HepG2 (cell line): ENCODE measurements around the gene DLG5. TPM values are rescaled to one million over a fixed set of nuclear protein-coding genes. Genes with fewer than 3 reads are reported as not detected.

Experiments
- AGO1 ChIP-seq: fragments of 200-400 bp; formaldehyde crosslinking; IDR thresholded peaks from 2 replicates; pipeline ENCODE4 v1.6.1; 2017; ENCODE audit warnings: mild to moderate bottlenecking, low read depth, low read length, moderate library complexity; ENCODE audit not compliant: poor library complexity, severe bottlenecking
- BRCA1 ChIP-seq: sonication (generic); formaldehyde crosslinking; IDR thresholded peaks from 2 replicates; pipeline ENCODE4 v1.4.0; 2020; ENCODE audit warnings: missing genetic modification reagents
- CREBL2 ChIP-seq: sonication (generic); formaldehyde crosslinking; IDR thresholded peaks from 2 replicates; pipeline ENCODE4 v1.8.1; 2023; ENCODE audit warnings: missing genetic modification reagents, mild to moderate bottlenecking, borderline replicate concordance
- DBP ChIP-seq: sonication (generic); formaldehyde crosslinking; IDR thresholded peaks from 2 replicates; pipeline ENCODE4 v1.4.0; 2020; ENCODE audit warnings: missing genetic modification reagents; ENCODE audit errors: not compliant biosample characterization
- E2F1 ChIP-seq: sonication (generic); formaldehyde crosslinking; IDR thresholded peaks from 2 replicates; pipeline ENCODE4 v1.5.0; 2020; ENCODE audit warnings: missing genetic modification reagents
- GABPA ChIP-seq, 2 experiments: IDR thresholded peaks; 2 replicates each; pipeline ENCODE4 v1.6.1; 2011 to 2016; ENCODE audit warnings: low read depth in 2 of 2, low read length in 1 of 2, missing biosample characterization in 1 of 2, missing genetic modification characterization in 1 of 2
- GATAD1 ChIP-seq: IDR thresholded peaks from 2 replicates; pipeline ENCODE4 v1.6.1; 2016; ENCODE audit warnings: missing genetic modification reagents, missing compliant biosample characterization
- HDAC1 ChIP-seq: sonication (generic); formaldehyde crosslinking; IDR thresholded peaks from 2 replicates; pipeline ENCODE4 v1.5.1; 2020; ENCODE audit warnings: mild to moderate bottlenecking, missing genetic modification reagents
- LBX2 ChIP-seq: sonication (generic); formaldehyde crosslinking; IDR thresholded peaks from 2 replicates; pipeline ENCODE4 v1.5.0; 2020; ENCODE audit warnings: missing genetic modification reagents, mild to moderate bottlenecking, borderline replicate concordance
- MEIS2 ChIP-seq: sonication (generic); formaldehyde crosslinking; IDR thresholded peaks from 2 replicates; pipeline ENCODE4 v1.9.0; 2021; ENCODE audit warnings: mild to moderate bottlenecking, missing genetic modification reagents
- MIER2 ChIP-seq: IDR thresholded peaks from 2 replicates; pipeline ENCODE4 v1.6.1; 2016; ENCODE audit warnings: missing biosample characterization, missing genetic modification reagents
- MYPOP ChIP-seq: sonication (generic); formaldehyde crosslinking; IDR thresholded peaks from 2 replicates; pipeline ENCODE4 v1.8.1; 2023; ENCODE audit warnings: mild to moderate bottlenecking, moderate library complexity, missing genetic modification reagents
- PHF21A ChIP-seq: sonication (generic); formaldehyde crosslinking; IDR thresholded peaks from 2 replicates; pipeline ENCODE4 v1.5.0; 2020; ENCODE audit warnings: mild to moderate bottlenecking, missing genetic modification reagents
- PRDM4 ChIP-seq: sonication (generic); formaldehyde crosslinking; IDR thresholded peaks from 2 replicates; pipeline ENCODE4 v1.9.0; 2021; ENCODE audit warnings: missing genetic modification reagents, borderline replicate concordance
- RAD21 ChIP-seq: fragments of 450-650 bp; formaldehyde crosslinking; IDR thresholded peaks from 2 replicates; pipeline ENCODE4 v1.5.0; 2020; ENCODE audit warnings: mild to moderate bottlenecking
- RELA ChIP-seq: sonication (generic); formaldehyde crosslinking; IDR thresholded peaks from 2 replicates; pipeline ENCODE4 v1.4.0; 2020; ENCODE audit warnings: missing genetic modification reagents
- RFX5 ChIP-seq: IDR thresholded peaks from 2 replicates; pipeline ENCODE4 v1.6.1; 2011; ENCODE audit warnings: low read depth, low read length, improper control_type of control experiment
- SRSF4 ChIP-seq: fragments of 200-400 bp; formaldehyde crosslinking; IDR thresholded peaks from one replicate; pipeline ENCODE4 v1.6.1; 2018; ENCODE audit warnings: mild to moderate bottlenecking, low read depth, low read length, moderate library complexity; ENCODE audit not compliant: poor library complexity, severe bottlenecking
- TOPORS ChIP-seq: sonication (generic); formaldehyde crosslinking; IDR thresholded peaks from 2 replicates; pipeline ENCODE4 v1.8.0; 2023; ENCODE audit warnings: mild to moderate bottlenecking, missing genetic modification reagents
- TSC22D2 ChIP-seq: sonication (generic); formaldehyde crosslinking; IDR thresholded peaks from 2 replicates; pipeline ENCODE4 v1.5.1; 2020; ENCODE audit warnings: missing genetic modification reagents, mild to moderate bottlenecking, borderline replicate concordance
- ZNF468 ChIP-seq: sonication (generic); formaldehyde crosslinking; IDR thresholded peaks from 2 replicates; pipeline ENCODE4 v1.8.0; 2022; ENCODE audit warnings: mild to moderate bottlenecking, moderate library complexity, missing genetic modification reagents
- ZNF530 ChIP-seq: sonication (generic); formaldehyde crosslinking; IDR thresholded peaks from 2 replicates; pipeline ENCODE4 v1.5.0; 2020; ENCODE audit warnings: low read depth, mild to moderate bottlenecking, missing genetic modification reagents
- ZNF614 ChIP-seq: IDR thresholded peaks from 2 replicates; pipeline ENCODE4 v1.6.1; 2018; ENCODE audit warnings: missing biosample characterization, missing genetic modification reagents, inconsistent platforms, borderline replicate concordance
- ZNF883 ChIP-seq: sonication (generic); formaldehyde crosslinking; IDR thresholded peaks from 2 replicates; pipeline ENCODE4 v1.5.1; 2020; ENCODE audit warnings: mild to moderate bottlenecking, missing genetic modification reagents; ENCODE audit errors: not compliant biosample characterization
- polyA plus RNA-seq, 8 experiments: library from polyadenylated mRNA; depleted of rRNA in 3 of 8; stranded (reverse) in 7 of 8; unstranded in 1 of 8; fragments of >200 nt; fragmentation: Illumina TruSeq in 4 of 8; extraction: Trizol in 4 of 8; gene quantifications; 2 replicates each; pipeline versions ENCODE4 v1.2.1 to v1.2.3, GENCODE V29; 2011 to 2016; ENCODE audit warnings: low read depth in 4 of 8, missing spikeins in 1 of 8, mixed read lengths in 1 of 8; ENCODE audit not compliant: insufficient read depth in 1 of 8
- total RNA-seq, 5 experiments: library from RNA; depleted of rRNA; stranded (reverse); fragments of >200 nt; fragmentation: Illumina TruSeq; extraction: Trizol; gene quantifications; 2 replicates each; pipeline ENCODE4 v1.2.3, GENCODE V29; 2016; ENCODE audit warnings: low read depth in 1 of 5

The DLG5 gene
- total and polyA plus RNA-seq, 2 of the 13 experiments (the other 11 are each of a cell fraction or from before 2014, with no cell fraction given): 15.5 to 18.2 TPM

GRCh38 chr10:77889277-77889903 is 37.2 kb downstream of the DLG5 start (continued):
- no peak for TF ChIP-seq PRDM4 (CRISPR knock-in tag)
- TF ChIP-seq MIER2 (CRISPR knock-in tag): 0 out of 2 replicates have a peak, but pooled peaks have one; percentile 31
- TF ChIP-seq PHF21A: no peak
- TF ChIP-seq MYPOP (CRISPR knock-in tag): no peak
- no peak for TF ChIP-seq TOPORS
- TF ChIP-seq BRCA1 (CRISPR knock-in tag): no peak
- no peak for TF ChIP-seq RELA (CRISPR knock-in tag)
- no peak for TF ChIP-seq RFX5
- no peak for TF ChIP-seq E2F1 (CRISPR knock-in tag)
- peak; percentile 36; the same call in 1 of the 2 replicates for TF ChIP-seq RAD21
- no peak for TF ChIP-seq MEIS2 (CRISPR knock-in tag)
- TF ChIP-seq ZNF530 (CRISPR knock-in tag): no peak
- TF ChIP-seq ZNF883 (CRISPR knock-in tag): peak; percentile 16
- no peak for TF ChIP-seq TSC22D2
- no peak for TF ChIP-seq GABPA (IDR thresholded peaks at IDR 0.05; ENCODE audit: low read depth, low read length)
- no peak for TF ChIP-seq GABPA (CRISPR knock-in tag; IDR thresholded peaks at IDR 0.05; ENCODE audit: low read depth)
- TF ChIP-seq ZNF614 (CRISPR knock-in tag): 0 out of 2 replicates have a peak, but pooled peaks have one; percentile 52
- peak; percentile 78 for TF ChIP-seq HDAC1 (CRISPR knock-in tag)
- no peak for TF ChIP-seq LBX2 (CRISPR knock-in tag)
- TF ChIP-seq CREBL2 (CRISPR knock-in tag): no peak
- TF ChIP-seq AGO1: no peak
- no peak for TF ChIP-seq GATAD1 (CRISPR knock-in tag)
- no peak for TF ChIP-seq SRSF4
- TF ChIP-seq ZNF468 (CRISPR knock-in tag): no peak
- no peak for TF ChIP-seq DBP (CRISPR knock-in tag)
